Measurements from ENCODE around the gene CLTRN.

CLTRN gene

GRCh38 chrX:15579778-15580747, 84.5 kb downstream of the CLTRN start:
- in situ Hi-C loops (cut with MboI; ENCODE audit: low sequenced_read_pairs), result no loop called here

Measured in HL-60/S4 (cell line).